ENCODE data around the gene XYLB.

DNA sequence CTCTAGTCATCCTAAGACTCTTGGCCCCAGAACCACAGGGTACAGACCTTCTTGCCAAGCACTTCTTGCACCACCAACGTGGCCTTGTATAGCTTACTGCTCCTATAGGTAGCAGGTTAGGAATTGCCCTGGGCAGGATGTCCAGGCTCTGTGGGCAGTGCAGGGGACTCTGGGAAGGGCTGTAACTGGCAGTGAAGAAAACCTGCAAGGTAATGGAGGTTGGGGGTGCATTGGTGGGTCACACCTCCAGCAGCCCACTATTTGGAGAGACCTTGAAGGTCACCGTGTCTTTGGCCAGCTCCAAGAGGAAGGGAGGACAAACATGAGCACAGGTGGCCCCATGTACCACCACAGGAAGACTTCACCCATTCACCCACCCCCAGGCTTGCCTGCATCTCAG is 21.3 kb upstream of the XYLB start:
- no peak for TF ChIP-seq POLR2A (IDR thresholded peaks at IDR 0.05)
- TF ChIP-seq, protein P1, sequence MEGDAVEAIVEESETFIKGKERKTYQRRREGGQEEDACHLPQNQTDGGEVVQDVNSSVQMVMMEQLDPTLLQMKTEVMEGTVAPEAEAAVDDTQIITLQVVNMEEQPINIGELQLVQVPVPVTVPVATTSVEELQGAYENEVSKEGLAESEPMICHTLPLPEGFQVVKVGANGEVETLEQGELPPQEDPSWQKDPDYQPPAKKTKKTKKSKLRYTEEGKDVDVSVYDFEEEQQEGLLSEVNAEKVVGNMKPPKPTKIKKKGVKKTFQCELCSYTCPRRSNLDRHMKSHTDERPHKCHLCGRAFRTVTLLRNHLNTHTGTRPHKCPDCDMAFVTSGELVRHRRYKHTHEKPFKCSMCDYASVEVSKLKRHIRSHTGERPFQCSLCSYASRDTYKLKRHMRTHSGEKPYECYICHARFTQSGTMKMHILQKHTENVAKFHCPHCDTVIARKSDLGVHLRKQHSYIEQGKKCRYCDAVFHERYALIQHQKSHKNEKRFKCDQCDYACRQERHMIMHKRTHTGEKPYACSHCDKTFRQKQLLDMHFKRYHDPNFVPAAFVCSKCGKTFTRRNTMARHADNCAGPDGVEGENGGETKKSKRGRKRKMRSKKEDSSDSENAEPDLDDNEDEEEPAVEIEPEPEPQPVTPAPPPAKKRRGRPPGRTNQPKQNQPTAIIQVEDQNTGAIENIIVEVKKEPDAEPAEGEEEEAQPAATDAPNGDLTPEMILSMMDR (IDR thresholded peaks at IDR 0.05): no peak
